Measurements from ENCODE around the gene C1GALT1C1.

DNA sequence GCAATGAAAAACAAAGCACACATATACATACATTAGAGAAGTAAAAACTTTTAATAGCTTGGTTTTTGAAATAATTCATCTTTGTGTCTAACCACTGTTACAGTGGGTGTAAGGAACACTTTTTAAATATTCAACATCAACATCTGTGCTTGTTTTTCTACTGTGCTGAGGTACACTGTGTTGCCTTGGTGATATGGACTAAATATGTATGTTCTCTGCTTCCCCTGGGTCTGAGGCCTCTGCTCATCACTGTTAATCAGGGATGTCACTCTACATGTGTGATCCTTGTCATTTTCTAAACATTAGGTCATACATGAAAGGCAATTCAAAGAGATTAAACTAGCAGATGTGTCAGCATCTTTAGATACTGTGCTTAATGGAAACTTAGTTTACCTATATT lies 15.0 kb downstream of the C1GALT1C1 start:
- TF ChIP-seq, protein P1, sequence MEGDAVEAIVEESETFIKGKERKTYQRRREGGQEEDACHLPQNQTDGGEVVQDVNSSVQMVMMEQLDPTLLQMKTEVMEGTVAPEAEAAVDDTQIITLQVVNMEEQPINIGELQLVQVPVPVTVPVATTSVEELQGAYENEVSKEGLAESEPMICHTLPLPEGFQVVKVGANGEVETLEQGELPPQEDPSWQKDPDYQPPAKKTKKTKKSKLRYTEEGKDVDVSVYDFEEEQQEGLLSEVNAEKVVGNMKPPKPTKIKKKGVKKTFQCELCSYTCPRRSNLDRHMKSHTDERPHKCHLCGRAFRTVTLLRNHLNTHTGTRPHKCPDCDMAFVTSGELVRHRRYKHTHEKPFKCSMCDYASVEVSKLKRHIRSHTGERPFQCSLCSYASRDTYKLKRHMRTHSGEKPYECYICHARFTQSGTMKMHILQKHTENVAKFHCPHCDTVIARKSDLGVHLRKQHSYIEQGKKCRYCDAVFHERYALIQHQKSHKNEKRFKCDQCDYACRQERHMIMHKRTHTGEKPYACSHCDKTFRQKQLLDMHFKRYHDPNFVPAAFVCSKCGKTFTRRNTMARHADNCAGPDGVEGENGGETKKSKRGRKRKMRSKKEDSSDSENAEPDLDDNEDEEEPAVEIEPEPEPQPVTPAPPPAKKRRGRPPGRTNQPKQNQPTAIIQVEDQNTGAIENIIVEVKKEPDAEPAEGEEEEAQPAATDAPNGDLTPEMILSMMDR (IDR thresholded peaks at IDR 0.05) = no peak
- no peak for TF ChIP-seq EZH2 (IDR thresholded peaks at IDR 0.05)
- TF ChIP-seq EZH2phosphoT487 (IDR thresholded peaks at IDR 0.05) = no peak
